GM15510 (cell line): ENCODE data around the gene SLC25A53.

ENCODE experiments used
- POLR2A ChIP-seq: IDR thresholded peaks from 3 replicates; pipeline ENCODE4 v1.6.1; 2011; ENCODE audit warnings: borderline replicate concordance; ENCODE audit not compliant: insufficient read length; ENCODE audit errors: extremely low read depth

SLC25A53 gene, protein sequence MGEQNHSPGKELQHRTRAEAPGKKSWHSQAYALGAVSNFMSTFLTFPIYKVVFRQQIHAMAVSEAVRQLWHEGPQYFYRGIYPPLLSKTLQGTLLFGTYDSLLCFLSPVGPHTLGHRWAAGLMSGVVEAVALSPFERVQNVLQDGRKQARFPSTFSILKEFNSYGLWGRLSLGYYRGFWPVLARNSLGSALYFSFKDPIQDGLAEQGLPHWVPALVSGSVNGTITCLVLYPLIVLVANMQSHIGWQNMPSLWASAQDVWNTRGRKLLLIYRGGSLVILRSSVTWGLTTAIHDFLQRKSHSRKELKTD

GRCh38 chrX:104156630-104157529, at the start of gene SLC25A53:
Gene SLC25A53 (minus strand): TSS chrX:104157009. CDS start chrX:104105257, 51,752 bp downstream.
- TF ChIP-seq POLR2A = peak; percentile 56

DNA sequence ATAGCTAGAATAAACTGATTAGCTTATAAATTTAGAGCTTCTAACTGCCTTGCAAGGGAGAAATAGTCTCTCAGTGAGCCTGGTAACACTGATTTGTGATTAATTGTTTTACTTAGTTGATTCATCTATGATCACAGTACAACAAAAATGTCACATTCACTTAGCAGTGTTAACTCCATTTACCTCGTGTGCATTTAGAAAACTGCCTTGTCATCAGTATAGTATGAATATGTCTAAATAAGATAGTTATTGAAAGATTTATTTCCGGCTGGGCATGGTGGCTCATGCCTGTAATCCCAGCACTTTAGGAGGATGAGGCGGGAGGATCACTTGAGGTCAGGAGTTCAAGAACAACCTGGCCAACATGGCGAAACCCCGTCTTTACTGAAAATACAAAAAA, 48.7 kb upstream of the SLC25A53 start:
- no peak for TF ChIP-seq POLR2A

DNA sequence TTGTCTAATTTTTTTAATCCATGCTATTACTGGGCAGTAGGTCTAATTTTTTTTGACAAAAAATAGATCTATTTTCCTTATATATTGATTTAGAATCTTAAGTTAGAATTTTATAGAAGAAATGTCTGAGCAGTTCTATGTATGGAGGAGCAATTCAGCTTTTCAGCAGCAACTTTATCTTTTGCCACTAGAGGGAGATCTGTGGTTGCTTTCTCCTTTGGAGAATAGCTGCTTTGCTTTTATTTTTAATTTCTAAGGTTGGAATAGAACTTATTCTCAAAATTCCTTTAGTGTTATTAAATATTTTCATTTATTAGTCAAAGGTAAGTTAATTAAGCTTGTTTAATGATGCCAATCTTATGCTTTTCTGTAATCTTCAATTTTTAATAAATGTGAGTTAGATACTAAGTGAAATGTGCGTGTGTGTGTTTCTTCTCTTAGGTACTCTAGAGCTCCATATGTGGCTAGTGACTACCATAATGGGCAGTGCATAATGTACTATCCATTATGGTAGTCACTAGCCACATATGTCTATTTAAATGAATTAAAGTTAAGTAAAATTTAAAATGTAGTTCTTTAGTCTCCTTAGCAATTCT, 38.8 kb upstream of the SLC25A53 start:
- TF ChIP-seq POLR2A = no peak

DNA sequence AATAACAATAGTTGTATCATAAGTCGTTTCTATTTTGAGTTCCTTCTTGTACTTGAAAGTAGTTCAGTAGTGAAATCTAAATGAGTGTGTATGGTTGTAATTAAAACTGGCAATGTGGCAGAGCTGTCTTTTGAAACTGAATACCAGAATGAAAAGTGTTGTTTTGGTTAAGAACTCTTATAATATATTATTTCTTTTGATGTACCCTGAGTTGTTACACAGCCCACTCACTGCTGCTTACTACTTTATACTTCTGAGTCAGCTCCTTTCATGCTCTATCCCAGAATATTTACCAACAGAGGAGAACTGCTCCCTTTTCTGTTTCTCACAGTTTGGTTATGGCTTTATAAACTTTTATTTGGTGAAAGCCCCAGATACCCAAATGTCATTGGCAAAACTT, 38.2 kb upstream of the SLC25A53 start:
- TF ChIP-seq POLR2A = no peak

DNA sequence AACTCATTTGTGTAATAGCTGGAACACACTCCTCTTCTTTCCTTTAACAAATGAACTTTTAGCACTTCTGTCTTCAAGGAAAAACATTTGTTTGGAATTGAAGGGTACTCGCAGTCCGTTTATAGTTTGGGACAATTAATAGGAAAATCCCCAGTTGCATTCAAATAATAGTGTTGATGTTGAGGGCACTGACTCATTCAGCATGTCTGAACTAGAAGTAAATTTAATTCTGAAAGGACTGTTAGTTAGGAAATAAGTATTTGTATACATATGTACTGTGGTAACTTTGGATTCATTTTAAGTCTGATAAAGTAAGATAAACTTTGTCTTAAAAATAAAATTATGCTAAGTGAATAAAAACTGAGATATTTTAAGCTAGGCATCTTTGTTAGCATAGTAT, 36.7 kb upstream of the SLC25A53 start:
- TF ChIP-seq POLR2A = no peak

DNA sequence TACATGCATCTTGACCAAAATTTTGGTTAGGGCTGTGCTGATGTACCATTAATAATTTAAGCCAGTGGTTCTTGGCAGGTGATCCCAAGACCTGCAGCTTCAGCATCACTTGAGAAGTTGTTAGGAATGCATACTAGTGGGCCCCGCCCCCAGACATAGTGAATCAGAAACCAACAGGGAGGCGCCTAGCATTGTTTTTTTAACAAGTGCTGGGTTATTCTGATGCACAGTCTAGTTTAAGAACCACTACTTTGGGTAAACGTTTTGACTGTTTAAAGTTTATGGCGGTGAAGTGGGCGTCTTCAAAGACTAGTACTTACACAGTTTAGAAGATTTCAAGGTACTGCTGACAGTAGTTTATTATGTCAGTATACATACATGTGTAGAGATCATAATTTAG, 33.0 kb upstream of the SLC25A53 start:
- no peak for TF ChIP-seq POLR2A

- TF ChIP-seq POLR2A = no peak
These were observed 31.1 kb upstream of the SLC25A53 start for GRCh38 chrX:104187931-104188330.

GRCh38 chrX:104183685-104184084, 26.9 kb upstream of the SLC25A53 start:
- no peak for TF ChIP-seq POLR2A

GRCh38 chrX:104173841-104174240, 17.0 kb upstream of the SLC25A53 start:
- TF ChIP-seq POLR2A = no peak

DNA sequence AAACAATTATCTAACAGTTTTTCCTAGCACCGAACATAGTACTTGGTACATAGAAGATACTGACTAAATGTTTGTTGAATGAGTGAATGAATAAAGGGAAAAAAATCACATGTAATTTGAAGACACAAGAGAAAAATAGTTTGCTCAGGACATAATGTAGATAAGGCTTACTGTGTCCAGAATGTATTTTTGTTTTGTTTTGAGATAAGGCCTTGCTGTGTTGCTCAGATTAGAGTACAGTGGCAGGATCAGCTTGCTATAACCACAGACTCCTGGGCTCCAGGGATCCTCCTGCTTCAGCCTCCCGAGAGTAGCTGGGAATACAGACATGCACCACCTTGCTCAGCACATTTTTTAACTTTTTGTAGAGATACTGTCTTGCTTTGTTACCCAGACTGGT, 16.0 kb upstream of the SLC25A53 start:
- no peak for TF ChIP-seq POLR2A

DNA sequence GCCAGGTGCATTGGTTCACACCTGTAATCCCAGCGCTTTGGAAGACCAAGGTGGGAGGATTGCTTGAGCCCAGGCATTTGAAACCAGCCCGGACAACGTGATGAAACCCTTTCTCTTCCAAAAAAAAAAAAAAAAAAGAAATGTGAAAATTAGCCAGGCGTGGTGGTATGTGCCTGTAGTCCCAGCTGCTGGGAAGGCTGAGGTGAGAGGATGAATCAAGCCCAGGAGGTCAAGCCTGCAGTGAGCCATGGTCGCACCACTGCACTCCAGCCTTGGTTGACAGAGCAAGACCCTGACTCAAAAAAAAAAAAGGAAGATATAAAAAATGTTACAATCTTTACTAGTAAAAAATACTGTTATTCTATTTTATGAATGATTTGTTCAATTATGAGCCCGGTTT, 15.3 kb upstream of the SLC25A53 start:
- no peak for TF ChIP-seq POLR2A

DNA sequence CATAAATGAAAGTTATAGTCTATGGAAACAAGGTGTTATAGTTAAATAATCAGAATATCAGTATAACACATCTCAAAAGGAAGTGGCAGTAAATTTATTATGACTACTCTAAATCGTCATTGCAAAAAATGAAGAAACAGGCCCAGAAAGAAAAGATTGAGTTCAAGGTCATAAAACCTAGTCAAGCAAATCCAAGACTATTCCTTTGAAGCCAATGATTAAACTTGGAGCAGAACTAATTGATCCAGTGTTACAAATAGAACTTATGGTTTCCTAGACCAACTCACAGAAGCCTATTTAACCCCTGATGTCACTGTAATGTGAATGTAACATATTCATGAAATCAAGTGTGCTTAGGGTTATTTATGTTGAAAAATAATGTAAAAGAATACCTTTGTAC, 11.3 kb upstream of the SLC25A53 start:
- no peak for TF ChIP-seq POLR2A

DNA sequence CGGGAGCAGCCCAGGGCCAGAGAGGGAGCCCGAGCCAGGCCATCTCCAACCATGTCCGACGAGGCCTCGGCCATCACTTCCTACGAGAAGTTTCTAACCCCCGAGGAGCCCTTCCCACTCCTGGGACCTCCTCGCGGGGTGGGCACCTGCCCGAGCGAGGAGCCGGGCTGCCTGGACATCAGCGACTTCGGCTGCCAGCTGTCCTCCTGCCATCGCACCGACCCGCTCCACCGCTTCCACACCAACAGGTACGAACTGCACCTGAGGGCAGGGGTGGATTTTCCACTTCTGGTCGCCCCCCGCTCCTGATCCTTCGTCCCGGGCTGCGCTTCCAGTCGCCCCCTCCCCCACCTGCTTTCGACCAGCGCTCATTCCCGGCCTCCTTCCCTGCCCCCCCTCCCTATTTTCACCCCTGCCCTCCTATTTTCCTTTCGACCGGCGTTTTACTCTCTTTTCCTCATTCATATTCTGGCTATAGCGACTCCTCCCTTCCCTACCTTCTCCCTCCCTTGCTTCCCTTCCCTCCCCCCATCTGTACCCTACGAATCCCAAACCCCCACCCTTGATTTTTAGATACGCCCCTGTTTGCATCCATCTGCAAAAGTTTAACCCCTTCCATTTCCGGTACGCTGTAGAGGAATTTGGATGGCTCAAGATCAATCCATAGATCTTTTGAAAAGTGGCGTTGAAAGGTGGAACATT, 10.1 kb upstream of the SLC25A53 start:
- TF ChIP-seq POLR2A = no peak

- TF ChIP-seq POLR2A = peak; percentile 65
These were observed 9.3 kb upstream of the SLC25A53 start, which contains the start of gene FAM199X for GRCh38 chrX:104165894-104166734. Gene FAM199X (plus strand): TSS chrX:104166453. CDS start chrX:104166786, 333 bp downstream.
